Medulla oblongata (tissue), 1 donor: Measurements from ENCODE around the gene AFF2.

Source experiments
- DNase-seq: peaks from one replicate; pipeline ENCODE4 v3.0.0-alpha.2; 2015; ENCODE audit errors: extremely low spot score

Gene AFF2

DNA sequence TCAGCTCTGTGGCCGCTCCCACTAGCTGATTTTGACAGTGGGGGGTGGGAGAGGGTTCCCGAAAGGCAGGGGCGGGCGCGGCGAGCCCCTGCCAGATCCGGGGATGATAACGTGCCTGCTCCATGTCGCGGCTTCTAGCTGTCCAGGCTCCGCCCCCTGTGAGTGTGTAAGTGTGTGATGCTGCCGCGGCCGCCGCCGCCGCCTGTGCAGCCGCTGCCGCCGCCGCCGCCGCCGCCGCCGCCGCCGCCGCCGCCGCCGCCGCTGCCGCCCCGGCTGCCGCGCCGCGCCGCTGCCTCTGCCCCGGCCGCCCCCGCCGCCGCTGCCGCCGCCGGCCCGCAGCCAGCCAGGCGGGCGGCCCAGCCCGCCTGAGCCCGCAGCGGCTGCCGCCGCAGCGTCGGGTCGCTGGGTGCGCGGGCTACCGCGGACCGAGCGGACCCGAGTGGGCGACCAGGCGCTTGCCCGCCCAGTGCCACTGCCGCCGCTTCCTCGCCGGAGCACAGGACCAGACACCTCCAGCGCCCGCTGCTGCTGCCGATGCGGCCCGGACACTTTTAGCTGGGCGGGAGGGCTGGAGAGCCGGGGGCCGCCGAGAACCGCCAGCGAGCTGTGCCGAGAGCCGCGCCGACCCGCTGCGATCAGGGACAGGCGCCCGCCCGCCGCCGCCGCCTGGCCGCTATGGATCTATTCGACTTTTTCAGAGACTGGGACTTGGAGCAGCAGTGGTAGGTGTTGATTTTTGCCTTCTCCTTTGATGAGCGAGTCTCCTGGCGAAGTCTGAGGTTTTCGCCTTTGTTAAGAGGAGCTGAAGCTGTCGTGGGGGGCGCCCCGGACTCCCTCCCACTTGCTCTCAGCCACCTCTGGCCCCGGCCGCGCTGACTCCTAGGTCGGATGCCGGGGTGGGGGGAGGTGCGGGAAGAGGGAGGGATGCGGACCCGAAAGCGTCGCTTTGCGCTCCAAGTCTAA, at the start of gene AFF2:
Gene AFF2 (plus strand): TSS at position 195 of the 963 bp plus-strand sequence. CDS start 481 bp downstream, at position 676.
- no peak for DNase-seq

DNA sequence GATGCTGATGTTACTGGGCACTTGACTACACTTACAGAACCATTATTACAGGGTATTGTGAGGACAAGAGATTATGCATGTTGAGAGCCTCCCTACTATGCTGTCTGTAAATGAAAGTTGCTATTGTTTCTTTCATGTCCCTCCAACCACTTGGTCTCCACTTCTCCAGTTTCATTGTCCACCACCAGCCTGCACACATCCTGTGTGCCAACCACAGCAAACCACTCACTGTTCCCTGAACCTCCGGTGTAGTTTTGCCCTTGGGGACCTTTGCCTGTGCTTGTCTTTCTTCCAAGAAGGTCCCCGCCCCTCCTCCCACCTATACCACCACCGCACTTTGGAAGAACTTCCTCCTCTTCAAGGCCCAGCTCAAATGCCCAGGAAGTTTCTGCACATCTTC, 43.1 kb upstream of the AFF2 start:
- DNase-seq: no peak

GRCh38 chrX:148459343-148459742, 41.1 kb upstream of the AFF2 start:
- DNase-seq: no peak

- no peak for DNase-seq
These were observed 34.1 kb upstream of the AFF2 start for GRCh38 chrX:148466292-148466691.

- DNase-seq: no peak
These were observed 30.1 kb upstream of the AFF2 start for GRCh38 chrX:148470324-148470723.

GRCh38 chrX:148474030-148474429, 26.4 kb upstream of the AFF2 start:
- no peak for DNase-seq

DNA sequence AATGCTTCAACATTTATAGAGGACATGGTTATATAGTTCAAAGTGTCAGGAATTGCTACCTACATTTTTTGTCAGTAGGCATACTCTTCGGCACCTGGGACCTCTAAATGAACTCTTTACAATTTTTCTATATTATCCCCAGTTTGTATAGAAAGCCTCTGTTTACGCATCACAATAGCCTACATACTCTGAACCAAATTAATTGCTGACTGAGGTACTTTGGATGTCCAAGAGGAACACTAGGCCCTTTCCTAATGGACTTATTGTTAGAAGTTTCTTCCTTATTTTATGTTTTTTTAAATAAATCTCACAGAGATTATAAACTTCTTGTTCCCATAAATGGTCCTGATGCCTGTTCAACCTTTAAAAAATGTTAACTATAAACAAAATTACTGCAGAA, 8.4 kb upstream of the AFF2 start:
- DNase-seq: no peak

GRCh38 chrX:148495176-148495575, 5.2 kb upstream of the AFF2 start:
- DNase-seq: no peak

- DNase-seq: no peak
These were observed 2.4 kb upstream of the AFF2 start for GRCh38 chrX:148498067-148498466.

DNA sequence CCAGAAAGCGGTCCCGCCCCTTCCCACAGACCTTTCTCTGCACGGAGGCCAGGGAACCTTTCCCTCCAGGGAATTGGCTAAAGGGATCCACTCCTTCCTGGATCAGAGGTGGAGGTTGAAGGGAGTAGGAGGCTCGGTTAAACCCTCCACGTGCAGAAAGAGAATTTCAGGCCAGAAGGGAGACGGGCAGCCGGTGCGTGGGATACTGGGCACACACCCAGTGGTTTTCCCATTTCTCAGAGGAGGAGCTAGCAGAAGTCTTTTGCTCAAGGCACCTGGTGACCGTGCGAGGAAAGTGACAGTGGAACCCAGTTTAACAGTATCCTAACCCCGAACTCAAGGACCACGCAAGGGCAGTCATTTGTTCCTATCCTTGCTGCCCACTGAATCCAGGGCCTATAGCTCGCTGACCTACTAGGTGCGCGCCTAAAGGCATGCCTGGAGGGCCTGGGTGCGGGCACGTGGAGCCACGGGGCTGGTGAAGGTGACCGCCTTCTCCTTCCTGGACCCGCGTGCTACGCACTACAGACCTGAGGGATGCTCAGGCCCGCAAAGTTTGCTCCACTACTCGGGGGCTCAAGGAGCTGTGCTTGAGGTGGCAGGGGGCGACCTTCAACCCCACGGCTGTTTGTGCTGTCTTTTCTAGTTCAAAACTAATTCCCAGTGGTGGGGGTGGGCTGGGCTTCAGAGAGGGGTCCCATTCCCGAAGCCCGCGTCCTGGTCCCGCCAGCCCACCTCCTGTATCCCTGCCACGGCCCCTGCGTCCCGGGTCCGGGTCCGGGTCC, 587 bp upstream of the AFF2 start:
- no peak for DNase-seq

DNA sequence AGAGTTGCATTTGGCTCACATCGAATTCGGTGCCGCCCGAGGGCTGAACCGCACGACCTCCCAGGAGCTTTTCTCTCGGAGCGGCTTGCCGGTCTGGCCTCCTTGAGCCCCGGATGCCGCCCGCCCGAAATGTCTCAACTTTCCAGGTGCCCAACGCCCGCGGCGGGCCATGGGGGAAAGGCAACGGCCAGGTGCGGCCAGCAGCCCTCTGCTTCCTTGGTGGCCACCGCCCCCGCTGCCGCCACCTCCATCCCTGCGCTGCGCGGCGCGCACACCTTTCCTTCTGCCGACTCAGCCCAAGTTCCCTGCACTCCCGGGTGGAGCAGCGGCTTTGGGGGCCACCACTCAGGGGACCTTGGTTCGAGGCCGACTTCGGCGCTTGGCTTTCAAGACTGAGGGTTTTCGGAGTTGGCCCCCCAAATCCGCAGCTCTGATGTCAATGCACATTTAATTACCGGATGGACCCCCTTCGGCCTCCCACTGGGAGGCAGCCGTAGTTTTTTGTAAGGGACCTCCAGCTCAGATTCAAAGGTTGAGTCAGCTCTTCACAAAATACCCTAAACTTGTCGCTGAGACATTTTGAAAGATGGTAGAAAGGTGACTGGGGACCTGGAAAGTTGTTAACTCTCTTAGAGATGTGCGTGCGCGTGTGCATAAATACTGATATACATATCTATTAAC, 1.1 kb downstream of the AFF2 start:
- no peak for DNase-seq

DNA sequence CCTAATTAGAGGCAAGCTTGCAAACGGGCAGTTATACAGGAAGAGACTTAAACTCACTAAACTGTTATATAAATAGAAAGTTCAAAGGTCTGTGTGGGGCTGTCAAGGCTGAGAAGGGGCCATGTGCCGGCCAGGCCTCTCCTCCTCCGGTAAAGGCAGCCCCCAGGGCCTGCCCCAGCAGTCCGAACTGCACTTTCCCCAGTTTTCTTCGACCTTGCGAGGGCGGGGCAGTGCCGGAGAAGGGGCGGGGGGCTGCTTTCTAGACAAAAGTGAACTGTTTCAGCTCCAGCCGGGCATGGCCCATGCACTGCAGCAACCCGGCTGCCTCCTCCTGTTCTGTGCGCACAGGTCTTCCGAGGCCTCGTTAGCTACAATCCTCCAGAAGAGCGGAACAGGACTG, 4.1 kb downstream of the AFF2 start:
- DNase-seq: no peak

DNA sequence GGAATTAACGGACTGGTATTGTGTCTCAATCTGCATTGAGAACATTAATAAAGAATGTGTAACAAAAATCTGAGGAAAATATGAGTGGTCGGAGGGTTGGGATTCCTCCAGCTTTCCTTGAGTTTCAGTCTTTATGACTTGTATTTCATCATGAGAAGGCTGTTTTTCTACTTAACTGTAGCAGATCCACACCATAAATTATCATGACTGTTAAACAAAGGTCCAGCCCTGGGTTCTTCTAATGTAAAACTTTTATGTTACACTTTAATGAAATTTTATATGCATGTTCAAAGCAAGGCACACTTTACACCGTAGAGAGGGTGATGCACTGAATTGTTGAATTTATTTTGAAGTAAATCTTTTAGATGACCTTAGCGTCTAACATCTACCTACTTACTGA, 7.0 kb downstream of the AFF2 start:
- no peak for DNase-seq

- DNase-seq: no peak
These were observed 12.0 kb downstream of the AFF2 start for GRCh38 chrX:148512453-148512852.

DNA sequence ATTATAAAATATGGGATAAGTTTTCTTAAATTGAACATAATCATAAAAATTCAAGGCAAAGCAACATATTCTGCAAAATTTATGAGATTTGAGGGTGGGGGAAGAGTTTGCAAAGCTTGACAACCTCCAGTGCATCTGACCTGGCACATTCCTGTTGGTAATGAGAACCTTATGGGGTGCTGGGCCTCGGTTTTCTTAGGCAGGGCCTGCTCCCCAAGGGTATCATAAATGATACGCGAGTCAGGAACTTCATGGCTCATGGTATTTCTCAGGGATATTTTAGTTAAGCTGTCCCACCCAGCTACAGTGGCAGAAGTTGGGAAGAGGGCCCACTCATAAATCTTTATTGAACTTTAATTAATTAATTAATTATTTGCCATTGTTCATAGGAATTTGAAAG, 13.2 kb downstream of the AFF2 start:
- DNase-seq: no peak

DNA sequence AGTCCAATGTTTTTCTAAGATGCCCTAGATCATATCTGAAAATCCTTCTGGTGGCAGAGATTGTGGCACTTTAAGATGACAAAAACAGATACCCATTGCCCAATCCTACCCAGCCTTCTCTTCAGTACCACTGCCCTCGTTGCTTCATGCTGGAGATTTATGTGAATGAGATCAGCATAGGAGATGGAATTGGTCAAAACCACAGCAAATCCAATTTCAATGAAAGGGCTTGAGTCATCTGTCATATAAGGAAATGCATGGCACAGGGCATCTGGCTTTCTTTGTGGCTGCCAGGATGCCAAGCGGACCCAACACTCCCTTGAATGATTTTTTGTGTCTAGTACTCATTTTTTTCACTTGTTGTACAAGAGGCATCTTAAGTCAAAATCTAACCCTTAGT, 16.8 kb downstream of the AFF2 start:
- no peak for DNase-seq

GRCh38 chrX:148522006-148522405, 21.6 kb downstream of the AFF2 start:
- DNase-seq: no peak

GRCh38 chrX:148523303-148524080, 23.1 kb downstream of the AFF2 start:
- DNase-seq: no peak

GRCh38 chrX:148530464-148531077, 30.2 kb downstream of the AFF2 start:
- DNase-seq: no peak

GRCh38 chrX:148534291-148534690, 33.9 kb downstream of the AFF2 start:
- DNase-seq: no peak

DNA sequence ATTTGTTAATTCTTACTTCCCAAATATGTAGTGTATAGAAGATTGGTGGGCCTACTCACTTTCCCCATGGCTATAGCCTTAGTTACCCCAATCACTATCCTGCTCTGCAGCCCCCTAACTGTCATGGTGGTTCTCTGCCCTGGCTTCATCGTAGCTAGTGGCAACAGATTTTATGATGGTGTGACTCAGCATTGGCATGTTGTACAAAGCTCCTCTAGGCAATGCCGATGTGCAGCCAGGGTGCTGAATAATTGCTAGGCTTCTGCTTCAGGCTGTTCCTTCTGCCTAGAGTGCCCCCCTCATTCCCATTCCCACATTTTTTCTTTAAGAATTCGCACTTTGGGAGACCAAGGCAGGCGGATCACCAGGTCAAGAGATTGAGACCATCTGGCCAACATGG, 35.2 kb downstream of the AFF2 start:
- DNase-seq: no peak
